SIG-M5 (cell line): ENCODE results near the gene L3MBTL4.
"Not testable (repeated sequence)": the region's sequence is repeated elsewhere in the genome, so short reads cannot be mapped to it uniquely, and the experiment has no call there.

Experiments
- DNase-seq: peaks from one replicate; lab custom pipeline; 2025; lab: John Stamatoyannopoulos, UW

L3MBTL4 gene

DNA sequence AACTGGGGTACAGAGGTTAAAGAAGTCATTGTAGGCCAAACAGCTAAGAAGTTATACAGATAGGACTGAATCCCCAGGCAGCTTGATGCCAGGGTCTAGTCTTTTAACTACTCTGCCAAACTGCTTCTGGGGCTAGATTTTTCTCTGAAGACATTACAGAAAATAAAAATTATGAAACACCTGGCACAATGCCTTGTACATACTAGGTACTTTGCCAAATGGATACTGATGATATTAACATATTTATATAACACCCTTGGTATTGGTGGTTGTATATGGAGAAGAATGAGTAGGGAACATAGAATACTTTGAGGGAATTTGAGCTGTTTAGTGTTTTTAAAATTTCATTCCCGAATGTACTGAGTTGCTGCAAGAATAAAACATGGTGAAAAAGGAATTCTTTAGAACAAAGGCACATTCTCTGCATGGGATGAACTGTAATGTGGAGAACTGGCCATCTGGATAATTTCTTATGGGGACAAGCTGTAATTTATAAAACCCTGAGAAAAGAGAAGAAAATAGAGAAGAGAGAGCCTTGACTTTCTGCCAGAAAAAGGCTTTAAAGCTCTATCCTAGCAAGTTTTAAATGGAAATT lies 308.5 kb downstream of the L3MBTL4 start:
- DNase-seq, result no peak

DNA sequence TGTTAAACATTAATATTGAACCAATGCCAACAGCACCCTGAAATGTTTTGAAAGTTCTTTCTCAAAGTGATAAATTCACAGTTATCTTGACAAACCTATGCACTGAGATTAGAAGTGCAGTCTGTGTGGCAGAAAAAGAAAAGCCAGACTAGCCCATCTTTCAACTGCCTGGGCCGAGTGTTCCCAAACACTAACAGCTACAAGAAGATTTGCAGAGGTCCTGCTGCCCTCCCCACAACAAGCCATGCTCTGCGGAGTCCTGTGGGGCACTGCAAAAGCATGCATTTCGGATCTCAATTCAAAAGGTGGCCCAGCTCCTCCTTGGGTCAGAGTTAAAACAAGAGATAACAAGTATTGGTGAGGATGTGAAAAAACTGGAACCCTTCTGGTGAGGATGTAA lies 311.0 kb downstream of the L3MBTL4 start:
- DNase-seq, result no peak

DNA sequence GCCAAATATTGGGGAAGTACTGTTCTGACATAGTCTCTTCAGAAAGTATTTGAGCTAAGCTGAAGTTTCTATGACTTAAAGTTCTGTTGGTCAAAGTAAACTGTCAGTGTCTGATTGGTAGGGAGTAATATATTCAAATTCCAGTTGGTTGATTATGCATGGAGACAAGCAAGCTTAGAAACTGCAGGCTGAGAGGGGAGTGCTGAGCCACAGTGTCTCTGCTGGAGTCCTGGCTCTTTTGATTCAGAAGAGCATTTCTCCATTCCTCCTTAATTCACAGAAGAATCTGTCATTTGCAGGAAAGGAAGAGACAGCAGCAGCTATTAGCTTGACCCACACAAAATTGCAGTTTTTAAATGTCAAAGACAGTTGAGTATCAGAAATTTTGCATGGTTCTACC lies 318.0 kb downstream of the L3MBTL4 start:
- DNase-seq, result no peak

DNA sequence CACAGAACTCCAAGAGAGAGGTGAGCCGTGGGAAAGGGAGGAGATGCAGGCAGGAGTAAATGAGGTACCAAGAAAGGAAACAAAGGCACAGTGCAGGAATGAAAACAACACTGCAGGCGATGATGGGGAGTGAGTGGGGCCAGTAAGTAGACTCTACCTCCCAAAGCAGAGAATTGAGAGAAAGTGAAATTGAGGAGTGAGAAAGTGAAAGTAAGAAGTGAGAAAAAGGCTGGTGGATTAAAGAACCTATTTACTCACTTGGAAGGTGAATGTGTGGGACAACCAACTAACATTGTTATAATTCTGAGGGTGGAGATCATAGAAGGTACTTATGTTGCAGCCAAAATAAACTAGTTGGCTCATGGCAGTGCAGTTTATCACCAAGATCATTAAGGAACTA lies 326.3 kb downstream of the L3MBTL4 start:
- no peak for DNase-seq

DNA sequence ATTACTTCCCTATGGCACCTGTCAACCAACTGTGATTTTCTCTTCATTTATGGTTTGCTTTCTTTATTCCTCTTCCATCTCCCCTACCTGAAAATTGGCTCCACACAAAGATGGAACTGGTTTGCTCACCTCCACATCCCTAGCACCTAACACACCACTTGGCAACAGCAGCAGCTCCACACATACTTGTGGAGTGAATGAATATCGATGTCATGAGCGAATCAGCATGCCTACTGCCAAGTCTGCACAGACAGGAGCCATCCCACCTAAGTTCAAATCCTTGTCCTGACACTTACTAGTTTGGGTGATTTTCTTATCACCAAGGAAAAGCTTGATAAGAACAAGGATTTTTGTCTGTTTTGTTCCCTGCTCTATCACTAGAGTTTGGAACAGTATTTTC lies 328.0 kb downstream of the L3MBTL4 start:
- no peak for DNase-seq

DNA sequence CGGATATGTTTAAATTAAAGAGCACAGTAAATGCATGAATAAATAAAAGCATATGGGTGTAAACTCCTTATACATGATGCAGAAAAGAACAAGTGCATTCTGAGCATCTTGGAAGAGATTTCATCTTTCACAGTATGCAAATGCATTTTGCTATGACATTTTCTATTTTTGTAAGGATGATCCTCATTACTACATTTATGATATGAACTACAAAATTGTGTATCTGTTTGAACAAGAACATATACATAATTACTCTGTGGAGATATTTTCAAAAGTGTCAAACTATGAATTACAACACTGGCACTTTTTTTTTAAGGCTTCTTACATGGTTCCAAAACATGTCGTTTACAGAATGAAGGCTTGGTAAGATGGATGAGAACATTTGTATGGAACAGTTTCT lies 335.3 kb downstream of the L3MBTL4 start:
- no peak for DNase-seq

DNA sequence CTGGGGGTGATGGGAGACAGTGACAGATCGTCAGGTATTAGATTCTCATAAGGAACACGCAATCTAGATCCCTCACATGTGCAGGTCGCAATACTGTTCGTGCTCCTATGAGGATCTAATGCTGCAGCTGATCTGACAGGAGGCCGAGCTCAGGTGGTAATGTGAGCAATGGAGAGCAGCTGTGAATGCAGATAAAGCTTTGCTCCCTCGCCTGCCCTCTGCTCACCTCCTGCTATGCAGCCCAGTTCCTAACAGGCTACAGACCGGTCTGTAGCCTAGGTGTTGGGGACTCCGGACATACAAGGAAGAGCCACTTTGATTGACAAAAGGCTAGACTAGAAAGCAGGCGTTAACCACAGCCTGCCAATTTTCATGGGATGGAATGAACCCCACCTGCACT lies 335.8 kb downstream of the L3MBTL4 start:
- DNase-seq, result no peak

DNA sequence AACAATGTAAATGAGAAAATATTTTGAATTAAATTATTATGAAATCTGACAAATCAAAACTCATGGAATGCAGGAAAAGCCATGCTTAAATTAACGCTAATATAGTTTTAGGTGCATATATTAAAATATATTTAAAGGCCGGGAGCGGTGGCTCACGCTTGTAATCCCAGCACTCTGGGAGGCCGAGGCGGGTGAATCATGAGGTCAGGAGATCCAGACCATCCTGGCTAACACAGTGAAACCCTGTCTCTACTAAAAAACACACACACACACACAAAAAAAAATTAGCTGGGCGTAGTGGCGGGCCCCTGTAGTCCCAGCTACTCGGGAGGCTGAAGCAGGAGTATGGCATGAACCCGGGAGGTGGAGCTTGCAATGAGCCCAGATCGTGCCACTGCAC lies 342.3 kb downstream of the L3MBTL4 start:
- DNase-seq, result not testable (repeated sequence)

DNA sequence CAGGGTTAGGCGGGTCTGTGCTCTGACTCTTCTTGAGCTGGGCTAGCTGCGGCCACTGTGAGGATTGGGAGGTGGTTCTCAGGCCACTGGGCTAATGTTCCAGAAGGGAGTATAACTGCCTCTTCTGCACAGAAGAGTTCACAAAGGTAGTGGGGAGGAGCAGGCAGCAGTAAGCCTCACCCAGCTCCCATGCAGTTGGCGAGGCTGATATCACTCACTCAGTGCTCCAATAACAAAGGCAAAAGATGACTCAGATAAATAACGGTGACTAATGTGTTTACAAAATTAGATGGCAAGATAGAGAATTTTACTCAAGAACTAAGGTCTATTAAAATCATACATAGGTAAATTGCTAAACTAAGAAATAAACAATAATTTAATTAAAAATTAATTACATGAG lies 345.2 kb downstream of the L3MBTL4 start:
- DNase-seq, result no peak

DNA sequence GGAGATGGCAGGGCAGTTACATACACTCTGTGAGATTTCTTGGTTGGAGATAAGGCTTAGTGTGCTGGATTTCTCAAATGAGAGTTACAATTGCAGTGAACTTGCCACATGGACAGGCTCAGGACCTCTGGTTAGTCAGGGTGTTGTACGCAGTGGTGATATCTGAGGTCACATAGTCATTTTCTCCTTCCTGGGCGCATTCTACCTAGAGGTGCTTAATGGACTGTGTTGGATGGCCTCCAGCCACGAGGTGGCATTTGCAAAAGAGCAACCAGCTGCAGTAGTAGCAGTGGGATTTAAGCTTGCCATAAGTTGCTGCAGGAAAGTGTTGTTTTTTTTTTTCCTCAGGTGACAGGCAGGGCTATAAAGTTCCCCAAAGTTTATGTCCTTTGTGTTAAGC lies 345.6 kb downstream of the L3MBTL4 start:
- no peak for DNase-seq

DNA sequence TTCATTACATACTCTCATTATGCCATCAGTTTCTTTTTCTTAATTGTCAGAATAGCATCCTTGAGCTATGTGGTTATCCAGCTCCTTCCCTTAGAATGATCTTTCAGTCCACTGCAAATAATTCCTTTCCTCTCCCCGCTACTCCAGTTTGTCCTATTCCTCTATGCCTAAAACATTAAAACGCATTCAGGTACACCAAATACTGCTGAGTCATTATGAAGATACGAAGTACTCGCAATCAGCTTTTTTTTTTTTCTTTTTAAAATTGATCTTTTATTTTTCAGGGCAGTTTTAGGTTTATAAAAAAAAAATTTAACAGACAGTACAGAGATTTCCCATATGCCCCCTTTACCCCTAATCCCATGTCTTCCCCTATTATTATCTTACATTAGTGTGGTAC lies 354.6 kb downstream of the L3MBTL4 start:
- DNase-seq, result no peak

DNA sequence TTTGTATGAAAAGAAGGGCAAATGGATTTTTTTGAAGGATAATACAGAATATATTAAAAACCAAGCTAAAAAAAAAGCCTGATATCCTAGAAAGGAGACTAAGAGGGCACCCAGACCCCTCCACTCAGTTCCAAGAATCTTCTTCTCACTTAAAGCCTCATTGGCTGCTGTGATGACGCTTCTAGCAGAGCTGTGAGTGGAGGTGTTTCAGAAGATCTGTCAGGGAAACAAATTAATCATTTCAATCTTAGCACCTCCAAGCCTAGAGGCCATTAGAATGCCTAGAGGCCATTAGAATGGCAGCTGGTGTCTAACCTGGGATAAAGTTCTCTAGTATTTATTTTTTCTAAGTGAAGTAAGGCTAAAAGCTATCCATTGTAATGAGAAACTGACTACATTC lies 355.2 kb downstream of the L3MBTL4 start:
- DNase-seq, result no peak

DNA sequence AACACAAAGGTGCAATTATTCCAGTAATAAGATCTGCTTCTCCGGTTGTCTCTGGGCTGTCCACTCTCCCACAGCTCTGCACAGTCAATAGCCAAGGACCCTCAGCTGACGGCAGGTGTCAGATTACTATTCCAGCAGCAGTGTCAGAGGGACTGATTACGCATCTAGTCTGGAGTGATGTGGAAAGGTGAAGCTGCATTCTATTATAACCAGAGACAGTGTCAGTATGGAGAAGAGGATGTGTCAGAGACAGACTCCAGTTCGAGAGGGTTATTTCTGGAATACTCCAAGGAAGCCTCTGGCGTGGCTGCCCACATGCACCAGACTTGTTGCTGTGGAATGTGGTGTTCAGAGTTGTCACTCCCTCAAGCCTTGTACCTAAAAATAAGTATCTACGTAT lies 355.8 kb downstream of the L3MBTL4 start:
- DNase-seq, result no peak

DNA sequence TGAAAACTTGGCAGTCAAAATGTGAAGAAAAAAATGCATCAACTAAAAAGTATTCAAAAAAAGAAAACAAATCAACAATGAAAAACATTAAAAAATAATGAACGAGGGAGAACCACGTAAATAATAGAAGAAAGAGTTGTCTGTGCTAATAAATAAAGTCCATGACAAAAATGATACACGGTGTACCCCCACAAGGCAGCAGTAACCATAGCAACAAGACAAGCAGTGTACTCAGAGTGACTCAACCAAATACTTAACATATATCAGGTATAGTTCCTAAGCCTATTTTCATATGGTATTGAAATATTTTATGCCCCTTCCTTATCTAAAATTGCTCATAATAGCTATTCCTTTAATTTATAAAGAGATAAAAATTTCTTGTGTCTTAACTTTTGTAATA lies 357.1 kb downstream of the L3MBTL4 start:
- DNase-seq, result no peak

DNA sequence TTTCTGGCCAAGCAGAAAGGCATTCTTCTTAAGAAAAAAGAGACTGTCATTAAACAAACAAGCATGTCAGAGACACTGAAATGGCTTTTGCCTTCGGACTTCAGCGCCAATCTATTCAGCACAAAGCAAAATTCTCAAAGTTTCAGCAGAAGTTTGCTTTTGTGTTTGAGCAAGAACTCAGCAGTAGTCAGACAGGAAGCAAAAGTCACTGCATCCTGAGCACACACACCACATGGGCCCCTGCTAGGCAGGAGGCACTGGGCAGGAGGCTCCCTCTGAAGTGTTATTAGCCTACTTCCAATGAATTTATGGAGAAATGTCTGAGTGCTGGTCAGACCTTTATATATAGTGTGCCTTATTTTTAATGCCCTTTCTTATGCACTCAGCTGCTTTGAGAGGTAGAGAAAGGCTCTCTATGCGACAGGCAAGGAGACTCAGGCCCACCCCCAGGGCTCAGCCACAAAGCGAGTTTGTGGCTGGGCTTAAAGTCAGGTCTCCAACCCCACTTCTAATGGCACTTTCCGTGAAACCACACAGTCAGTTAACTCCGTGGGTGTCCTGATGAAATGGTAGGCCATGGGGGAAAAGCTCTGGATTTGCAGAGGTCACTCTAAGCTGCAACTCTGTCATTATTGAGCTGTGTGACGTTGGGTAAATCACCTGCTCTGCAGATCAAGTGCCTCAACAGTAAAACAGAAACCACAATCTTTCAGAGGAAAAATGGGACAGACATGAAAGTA lies 358.4 kb downstream of the L3MBTL4 start:
- DNase-seq, result no peak

DNA sequence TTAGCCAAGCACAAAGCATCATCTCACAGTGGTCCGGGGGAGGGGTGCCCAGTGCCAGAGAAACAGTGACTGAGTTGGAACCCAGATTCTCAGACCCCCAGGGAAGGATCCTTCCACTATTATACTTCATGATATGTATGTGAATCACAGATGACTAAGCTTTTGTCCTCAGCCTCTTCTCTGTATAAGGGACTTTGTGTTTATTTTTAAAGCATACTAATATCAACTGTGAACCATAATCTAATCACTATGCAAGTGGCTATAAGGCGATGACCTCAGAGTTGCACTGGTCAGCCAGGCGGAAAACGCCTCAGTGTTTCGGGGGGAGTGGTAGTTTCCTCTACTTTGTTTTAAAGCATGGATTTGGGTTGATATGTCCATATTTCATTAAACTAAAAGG lies 359.0 kb downstream of the L3MBTL4 start:
- no peak for DNase-seq

DNA sequence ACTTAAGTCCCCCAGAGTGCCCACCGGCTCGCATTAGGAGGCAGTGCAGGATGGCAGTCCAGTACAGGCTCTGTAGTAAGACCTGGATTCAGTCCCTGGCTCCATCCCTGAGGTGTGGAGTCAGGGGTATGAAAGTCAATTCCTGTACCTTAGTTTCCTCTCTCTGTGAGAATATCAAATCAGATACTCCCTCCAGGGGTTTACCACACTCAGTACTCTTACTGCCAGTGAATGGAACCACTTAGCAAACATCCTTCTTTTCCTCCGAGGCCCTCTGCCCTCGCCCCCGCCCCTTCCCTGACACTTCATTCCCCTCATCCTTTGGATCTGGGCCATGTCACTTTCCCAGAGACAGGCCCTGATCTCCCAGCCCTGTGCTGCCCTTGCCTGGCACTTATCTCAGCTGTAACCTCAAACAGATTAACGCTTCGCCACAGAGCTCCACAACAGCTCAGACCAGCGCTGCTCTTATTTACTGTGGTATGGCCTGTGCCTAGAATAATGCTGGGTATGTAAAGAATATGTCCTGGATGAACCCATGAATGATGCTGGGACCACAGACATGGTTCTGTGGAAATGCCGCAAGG lies 360.4 kb downstream of the L3MBTL4 start:
- no peak for DNase-seq

DNA sequence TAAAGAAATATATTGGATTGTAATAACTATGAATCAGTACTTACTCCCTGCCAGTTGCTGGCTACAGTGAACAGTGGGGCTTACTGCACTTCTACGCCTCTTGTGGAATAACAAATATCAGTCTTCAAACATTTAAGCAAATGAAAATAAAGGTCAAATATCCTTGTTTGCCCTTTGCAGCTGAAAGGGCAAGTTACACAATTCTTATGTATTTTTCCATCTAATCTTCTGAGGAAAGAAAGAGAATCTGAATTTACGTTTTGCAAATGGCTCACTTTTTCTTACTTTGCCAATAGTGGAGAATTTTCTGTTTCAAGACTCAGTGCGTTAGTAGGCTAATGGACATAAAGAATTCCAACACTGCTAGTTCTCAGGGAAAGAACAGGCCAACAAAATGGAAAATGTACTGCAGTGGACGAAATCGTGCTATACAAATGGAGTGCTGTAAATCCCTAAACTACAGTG lies 362.2 kb downstream of the L3MBTL4 start:
- DNase-seq, result no peak

DNA sequence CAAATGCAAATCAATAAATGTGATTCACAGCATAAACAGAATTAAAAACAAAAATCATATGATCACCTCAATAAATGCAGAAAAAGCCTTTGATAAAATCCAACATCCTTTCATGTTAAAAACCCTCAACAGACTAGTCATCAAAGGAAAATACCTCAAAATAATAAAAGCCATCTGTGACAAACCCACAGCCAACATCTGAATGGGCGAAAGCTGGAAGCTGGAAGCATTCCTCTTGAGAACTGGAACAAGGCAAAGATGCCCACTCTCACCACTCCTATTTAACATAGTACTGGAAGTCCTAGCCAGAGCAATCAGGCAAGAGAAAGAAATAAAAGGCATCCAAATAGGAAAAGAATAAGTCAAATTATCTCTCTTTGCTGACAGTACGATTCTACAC lies 367.1 kb downstream of the L3MBTL4 start:
- DNase-seq, result not testable (repeated sequence)

DNA sequence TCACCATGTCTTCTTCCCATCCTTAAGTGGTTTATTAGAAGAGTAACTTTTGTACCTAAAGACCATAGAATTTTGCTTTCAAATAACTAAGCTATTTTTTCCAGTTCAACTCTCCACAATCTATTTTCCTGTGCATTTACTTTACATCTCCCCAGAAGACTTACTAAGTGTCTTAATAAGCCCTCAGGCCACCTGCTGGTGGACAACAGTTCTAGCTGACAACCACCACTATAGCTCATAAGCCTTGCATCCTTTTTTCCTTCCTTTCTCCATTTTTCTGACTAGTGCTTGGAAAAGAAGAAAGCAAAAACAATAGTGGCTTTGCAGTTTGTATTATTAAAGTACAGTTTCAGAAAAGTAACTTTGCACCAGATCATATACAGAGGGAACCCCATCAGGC lies 369.9 kb downstream of the L3MBTL4 start:
- no peak for DNase-seq

DNA sequence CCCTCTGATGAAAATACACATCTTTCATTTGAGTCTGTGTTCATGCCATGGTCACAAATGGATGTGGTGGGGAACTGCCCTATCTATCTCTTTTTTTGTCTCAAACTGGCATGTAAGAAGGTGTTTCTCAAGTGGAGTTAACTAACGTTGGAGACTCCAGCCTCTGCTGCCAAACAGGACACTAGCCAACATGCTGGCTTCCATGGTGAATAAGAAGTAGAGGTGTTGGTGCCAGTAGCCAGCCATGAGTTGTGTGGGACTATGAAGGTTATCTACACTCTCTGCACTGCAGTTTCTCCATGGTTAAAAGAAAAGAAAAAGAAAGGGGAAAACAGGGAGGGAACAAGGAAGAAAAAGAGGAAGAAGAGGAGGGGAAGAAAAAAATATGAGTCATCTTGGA lies 370.4 kb downstream of the L3MBTL4 start:
- DNase-seq, result no peak

DNA sequence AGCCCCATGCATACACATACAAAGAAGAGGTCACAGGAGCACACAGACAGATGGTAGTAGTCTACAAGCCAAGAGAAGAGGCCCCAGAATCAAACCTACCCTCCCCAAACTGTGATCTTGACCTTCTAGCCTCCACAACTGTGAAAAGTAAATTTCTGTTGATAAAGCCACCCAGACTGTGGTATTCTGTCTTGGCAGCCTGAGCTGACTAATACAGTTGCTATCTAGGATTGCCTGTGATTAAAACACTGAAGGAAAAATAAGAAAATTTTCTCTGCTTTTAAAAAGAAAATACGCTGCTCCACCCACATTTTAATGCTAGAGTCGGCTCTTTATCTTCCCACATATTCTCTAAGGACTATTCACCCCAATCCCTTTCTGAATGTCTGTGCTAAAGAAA lies 375.7 kb downstream of the L3MBTL4 start:
- no peak for DNase-seq

DNA sequence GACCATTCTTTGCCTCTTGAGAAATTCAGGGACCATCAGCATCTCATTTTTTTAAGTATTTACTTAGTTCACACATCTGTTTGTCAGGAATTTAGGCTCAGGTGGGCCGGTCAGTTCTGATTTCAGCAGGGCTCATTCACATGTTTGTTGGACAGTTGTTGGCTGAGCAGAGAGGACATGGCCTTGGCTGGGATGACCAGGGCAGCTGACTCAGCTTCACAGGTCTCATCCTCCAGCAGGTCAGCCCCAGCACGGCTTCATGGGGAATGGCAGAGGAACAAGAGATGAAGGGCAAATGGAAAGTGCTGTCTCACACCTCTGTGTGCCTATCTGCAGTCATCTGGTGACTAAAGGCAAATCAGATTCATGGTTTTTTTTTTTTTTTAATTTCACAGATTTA lies 383.3 kb downstream of the L3MBTL4 start:
- DNase-seq, result no peak

DNA sequence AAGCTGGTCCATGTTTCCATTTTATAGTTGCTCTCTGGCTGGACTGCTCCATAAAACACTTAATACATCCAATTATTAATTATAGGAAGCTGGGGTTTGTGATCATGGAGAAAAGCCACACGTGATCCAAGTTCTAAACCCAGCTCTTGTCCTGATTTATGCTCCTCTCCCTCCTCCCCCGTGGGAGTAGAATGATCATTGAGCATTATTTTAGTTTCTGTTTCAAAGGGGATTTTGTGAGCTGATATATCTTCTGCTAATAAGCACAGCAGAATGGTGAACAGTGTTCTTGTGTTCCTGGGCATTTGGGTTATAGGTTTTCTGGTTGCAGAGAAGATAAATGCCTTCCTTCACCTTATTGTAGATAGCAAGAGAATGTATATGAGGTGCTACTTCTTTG lies 383.7 kb downstream of the L3MBTL4 start:
- DNase-seq, result no peak
